Activated naive CD8-positive, alpha-beta T cell treated with anti-CD3 and anti-CD28 coated beads, Interleukin-2, amount 50 U/mL, for 24 hours (primary cell): Measurements from ENCODE around the gene ANKRD30A.
"Not testable (repeated sequence)": the region's sequence is repeated elsewhere in the genome, so short reads cannot be mapped to it uniquely, and the experiment has no call there.

Experiments
- ATAC-seq: fragments of 150-1000 bp; cut with Tn5 transposase; one replicate; pipeline ENCODE4 v1.10.0; 2021
- DNase-seq: peaks from one replicate; pipeline ENCODE4 v3.0.0; 2021
- H3K27ac Mint-ChIP-seq: one replicate; pipeline ENCODE4 v1.8.0; 2021; ENCODE audit warnings: mild to moderate bottlenecking, mixed read lengths
- H3K27me3 Mint-ChIP-seq: one replicate; pipeline ENCODE4 v1.8.0; 2021; ENCODE audit warnings: mixed read lengths
- H3K36me3 Mint-ChIP-seq: one replicate; pipeline ENCODE4 v1.8.0; 2021; ENCODE audit warnings: low read depth, mixed read lengths
- H3K4me1 Mint-ChIP-seq: one replicate; pipeline ENCODE4 v1.8.0; 2021; ENCODE audit warnings: mixed read lengths
- H3K4me3 Mint-ChIP-seq: one replicate; pipeline ENCODE4 v1.8.0; 2021; ENCODE audit warnings: mild to moderate bottlenecking, moderate library complexity, mixed read lengths
- H3K9me3 Mint-ChIP-seq: one replicate; pipeline ENCODE4 v1.8.0; 2021; ENCODE audit warnings: mixed read lengths

Gene ANKRD30A

GRCh38 chr10:37220866-37221265 is 95.5 kb downstream of the ANKRD30A start:
- Mint-ChIP-seq H3K36me3 (no peaks in the 10 kb centered on the region), H3K4me3 (no peak overlapping the region), H3K27me3 (no peaks in the 10 kb centered on the region), H3K4me1 (no peaks in the 10 kb centered on the region), H3K9me3 (peaks cover 12% of the 10 kb centered on the region), H3K27ac (no peak overlapping the region)
- ATAC-seq (no peak), DNase-seq (no peak)

GRCh38 chr10:37222046-37222445 is 96.6 kb downstream of the ANKRD30A start:
- H3K36me3 Mint-ChIP-seq, result no peaks in the 10 kb centered on the region
- DNase-seq (no peak), ATAC-seq (no peak)
- H3K4me3 Mint-ChIP-seq, result no peak overlapping the region
- H3K4me1 Mint-ChIP-seq, result no peaks in the 10 kb centered on the region
- peaks cover 12% of the 10 kb centered on the region for H3K9me3 Mint-ChIP-seq
- H3K27ac Mint-ChIP-seq, result no peak overlapping the region
- no peaks in the 10 kb centered on the region for H3K27me3 Mint-ChIP-seq

GRCh38 chr10:37225163-37225562 is 99.8 kb downstream of the ANKRD30A start:
- H3K27ac Mint-ChIP-seq, result no peak overlapping the region
- DNase-seq (no peak), ATAC-seq (no peak)
- H3K9me3 Mint-ChIP-seq, result peaks cover 8% of the 10 kb centered on the region
- no peaks in the 10 kb centered on the region for H3K4me1 Mint-ChIP-seq
- H3K4me3 Mint-ChIP-seq, result no peak overlapping the region
- no peaks in the 10 kb centered on the region for H3K27me3 Mint-ChIP-seq
- H3K36me3 Mint-ChIP-seq, result no peaks in the 10 kb centered on the region

GRCh38 chr10:37226524-37226923 is 101.1 kb downstream of the ANKRD30A start:
- H3K4me1 Mint-ChIP-seq, result no peaks in the 10 kb centered on the region
- DNase-seq (no peak), ATAC-seq (no peak)
- no peak overlapping the region for H3K4me3 Mint-ChIP-seq
- H3K9me3 Mint-ChIP-seq, result peaks cover 8% of the 10 kb centered on the region
- H3K27me3 Mint-ChIP-seq, result no peaks in the 10 kb centered on the region
- H3K36me3 Mint-ChIP-seq, result no peaks in the 10 kb centered on the region
- H3K27ac Mint-ChIP-seq, result no peak overlapping the region

GRCh38 chr10:37234692-37235091 is 109.3 kb downstream of the ANKRD30A start:
- DNase-seq, result no peak
- Mint-ChIP-seq H3K36me3 (no peaks in the 10 kb centered on the region), H3K4me3 (no peak overlapping the region), H3K9me3 (peaks cover 8% of the 10 kb centered on the region), H3K27ac (no peak overlapping the region), H3K4me1 (no peaks in the 10 kb centered on the region), H3K27me3 (no peaks in the 10 kb centered on the region)
- no peak for ATAC-seq

GRCh38 chr10:37236093-37236492 is 110.7 kb downstream of the ANKRD30A start:
- H3K4me3 Mint-ChIP-seq, result no peak overlapping the region
- no peak for ATAC-seq

GRCh38 chr10:37240223-37240622 is 114.8 kb downstream of the ANKRD30A start:
- Mint-ChIP-seq H3K4me1 (no peaks in the 10 kb centered on the region), H3K4me3 (no peak overlapping the region), H3K36me3 (no peaks in the 10 kb centered on the region), H3K27ac (no peak overlapping the region), H3K27me3 (no peaks in the 10 kb centered on the region), H3K9me3 (peaks cover 15% of the 10 kb centered on the region)
- DNase-seq, result no peak
- no peak for ATAC-seq

More at GRCh38 chr10:37236093-37236492, 110.7 kb downstream of the ANKRD30A start:
- H3K4me1 Mint-ChIP-seq, result no peaks in the 10 kb centered on the region
- no peaks in the 10 kb centered on the region for H3K27me3 Mint-ChIP-seq
- DNase-seq, result no peak
- H3K36me3 Mint-ChIP-seq, result no peaks in the 10 kb centered on the region
- no peak overlapping the region for H3K27ac Mint-ChIP-seq
- H3K9me3 Mint-ChIP-seq, result peaks cover 12% of the 10 kb centered on the region

GRCh38 chr10:37246637-37247036 is 121.2 kb downstream of the ANKRD30A start:
- Mint-ChIP-seq H3K4me1 (no peaks in the 10 kb centered on the region), H3K4me3 (no peak overlapping the region), H3K27me3 (no peaks in the 10 kb centered on the region), H3K27ac (no peak overlapping the region), H3K36me3 (no peaks in the 10 kb centered on the region), H3K9me3 (peaks cover 12% of the 10 kb centered on the region)
- ATAC-seq, result no peak
- no peak for DNase-seq

- not testable (repeated sequence) for H3K27me3 Mint-ChIP-seq, H3K36me3 Mint-ChIP-seq, H3K27ac Mint-ChIP-seq, ATAC-seq, DNase-seq, H3K4me3 Mint-ChIP-seq, H3K4me1 Mint-ChIP-seq
- peaks cover 12% of the 10 kb centered on the region for H3K9me3 Mint-ChIP-seq
These were observed 130.4 kb downstream of the ANKRD30A start for GRCh38 chr10:37255837-37256236.

DNA sequence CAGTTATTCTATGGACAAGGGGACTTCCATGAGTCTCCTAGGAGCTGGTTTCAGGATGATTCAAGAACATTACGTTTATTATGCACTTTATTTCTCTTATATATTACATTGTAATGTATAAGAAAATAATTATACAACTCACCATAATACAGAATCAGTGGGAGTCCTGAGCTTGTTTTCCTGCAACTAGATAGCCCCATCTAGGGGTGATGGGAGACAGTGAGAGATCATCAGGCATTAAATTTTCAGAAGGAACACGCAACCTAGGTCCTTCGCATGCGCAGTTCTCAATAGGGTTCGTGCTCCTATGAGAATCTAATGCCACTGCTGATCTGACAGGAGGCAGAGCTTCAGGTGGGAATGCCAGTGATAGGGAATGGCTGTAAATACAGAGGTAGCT is 137.9 kb downstream of the ANKRD30A start:
- Mint-ChIP-seq H3K27ac (no peak overlapping the region), H3K36me3 (no peaks in the 10 kb centered on the region), H3K27me3 (no peaks in the 10 kb centered on the region), H3K4me1 (no peaks in the 10 kb centered on the region), H3K4me3 (no peak overlapping the region), H3K9me3 (peaks cover 6% of the 10 kb centered on the region)
- ATAC-seq, result no peak
- no peak for DNase-seq

GRCh38 chr10:37268266-37268665 is 142.9 kb downstream of the ANKRD30A start:
- Mint-ChIP-seq H3K4me3 (no peak overlapping the region), H3K27me3 (no peaks in the 10 kb centered on the region), H3K27ac (no peak overlapping the region), H3K9me3 (peaks cover 4% of the 10 kb centered on the region), H3K4me1 (no peaks in the 10 kb centered on the region), H3K36me3 (no peaks in the 10 kb centered on the region)
- DNase-seq (no peak), ATAC-seq (no peak)

GRCh38 chr10:37269554-37270256 is 144.3 kb downstream of the ANKRD30A start:
- Mint-ChIP-seq H3K27ac (no peak overlapping the region), H3K4me3 (no peak overlapping the region), H3K27me3 (no peaks in the 10 kb centered on the region), H3K4me1 (no peaks in the 10 kb centered on the region), H3K9me3 (peaks cover 4% of the 10 kb centered on the region), H3K36me3 (no peaks in the 10 kb centered on the region)
- ATAC-seq (no peak), DNase-seq (no peak)

DNA sequence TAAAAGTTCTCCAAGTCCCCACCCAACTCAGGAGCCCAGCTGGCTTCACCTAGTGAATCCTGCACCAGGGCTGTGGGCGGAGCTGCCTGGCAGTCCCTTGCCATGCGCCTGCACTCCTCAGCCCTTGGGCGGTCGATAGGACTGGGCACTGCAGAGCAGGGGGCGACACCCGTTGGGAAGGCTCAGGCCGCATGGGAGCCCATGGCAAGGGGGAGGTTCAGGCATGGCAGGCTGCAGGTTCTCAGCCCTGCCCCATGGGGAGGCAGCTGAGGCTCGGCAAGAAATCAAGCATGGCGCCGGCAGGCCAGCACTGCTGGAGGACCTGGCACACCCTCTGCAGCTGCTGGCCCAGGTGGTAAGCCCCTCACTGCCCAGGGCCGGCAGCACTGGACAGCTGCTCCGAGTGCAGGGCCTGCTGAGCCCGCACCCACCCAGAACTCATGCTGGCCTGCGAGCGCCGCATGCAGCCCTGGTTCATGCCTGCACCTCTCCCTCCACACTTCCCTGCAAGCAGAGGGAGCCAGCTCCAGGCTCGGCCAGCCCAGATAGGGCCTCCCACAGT is 149.9 kb downstream of the ANKRD30A start:
- DNase-seq (no peak), ATAC-seq (no peak)
- peaks cover 12% of the 10 kb centered on the region for H3K9me3 Mint-ChIP-seq
- H3K36me3 Mint-ChIP-seq, result no peaks in the 10 kb centered on the region
- no peak overlapping the region for H3K4me3 Mint-ChIP-seq
- H3K27ac Mint-ChIP-seq, result no peak overlapping the region
- no peaks in the 10 kb centered on the region for H3K4me1 Mint-ChIP-seq
- no peaks in the 10 kb centered on the region for H3K27me3 Mint-ChIP-seq

GRCh38 chr10:37285063-37285462 is 159.7 kb downstream of the ANKRD30A start:
- no peaks in the 10 kb centered on the region for H3K27me3 Mint-ChIP-seq
- no peak overlapping the region for H3K27ac Mint-ChIP-seq
- H3K4me1 Mint-ChIP-seq, result no peaks in the 10 kb centered on the region
- H3K36me3 Mint-ChIP-seq, result no peaks in the 10 kb centered on the region
- ATAC-seq (no peak), DNase-seq (no peak)
- peaks cover 10% of the 10 kb centered on the region for H3K9me3 Mint-ChIP-seq
- no peak overlapping the region for H3K4me3 Mint-ChIP-seq

DNA sequence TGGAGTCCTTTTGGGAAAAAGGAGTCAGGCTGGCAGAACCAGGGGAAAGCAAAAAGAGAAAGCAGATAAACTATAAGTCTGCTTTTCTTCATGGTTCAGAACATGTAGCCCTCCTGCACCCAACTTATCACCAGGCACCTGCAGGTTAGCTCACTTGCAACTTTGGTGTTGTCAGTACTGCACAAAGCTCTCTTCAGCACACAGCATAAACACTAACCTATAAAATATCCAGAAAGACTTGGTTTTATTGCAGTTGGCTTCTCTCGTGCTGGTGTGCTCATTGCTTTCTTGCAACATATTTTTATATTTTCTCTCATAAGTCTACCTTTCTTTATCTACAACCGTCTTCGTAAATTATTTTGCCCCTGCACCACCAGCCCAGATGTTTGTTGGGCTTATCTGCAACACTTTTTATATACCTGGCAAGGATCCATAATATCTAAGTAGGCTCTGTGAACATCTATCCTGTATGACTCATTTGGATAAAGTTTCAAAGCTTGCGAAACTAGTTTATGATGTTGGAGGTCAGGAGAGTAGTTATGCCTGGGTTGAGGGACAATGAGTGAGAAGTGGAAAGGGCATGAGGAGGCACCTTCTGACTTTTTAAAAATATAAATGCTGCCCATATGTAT is 164.6 kb downstream of the ANKRD30A start:
- no peaks in the 10 kb centered on the region for H3K4me1 Mint-ChIP-seq
- H3K27ac Mint-ChIP-seq, result no peak overlapping the region
- peaks cover 21% of the 10 kb centered on the region for H3K9me3 Mint-ChIP-seq
- H3K27me3 Mint-ChIP-seq, result no peaks in the 10 kb centered on the region
- H3K36me3 Mint-ChIP-seq, result no peaks in the 10 kb centered on the region
- DNase-seq (no peak), ATAC-seq (no peak)
- H3K4me3 Mint-ChIP-seq, result no peak overlapping the region
